GM19463 (cell line): ENCODE data around the gene CERS5.

Source experiments
- ATAC-seq: cut with Tn5 transposase; IDR thresholded peaks from one replicate; pipeline ENCODE4 v1.9.1; 2021; ENCODE audit warnings: mild to moderate bottlenecking, moderate library complexity; ENCODE audit not compliant: unreplicated experiment

CERS5 gene

DNA sequence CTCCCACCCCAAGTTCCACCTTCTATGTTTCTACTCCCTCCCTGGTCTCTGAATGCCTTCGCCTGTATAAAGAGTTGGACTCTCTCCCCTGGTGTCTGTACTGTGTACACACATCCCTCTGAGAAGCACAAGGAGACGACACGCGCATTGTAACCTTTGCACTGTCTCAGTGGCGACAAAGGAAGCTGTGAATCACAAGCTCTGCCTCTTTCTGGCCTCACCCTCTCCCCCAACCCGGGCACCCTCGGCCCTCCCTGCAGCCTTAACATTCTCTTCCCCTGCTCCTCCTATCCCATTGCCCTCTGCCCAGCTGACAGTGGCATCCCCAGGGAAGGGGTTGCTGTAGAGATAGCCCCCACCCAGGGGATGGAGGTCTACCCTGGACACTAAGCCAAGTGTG, 84.5 kb downstream of the CERS5 start:
- ATAC-seq = no peak

DNA sequence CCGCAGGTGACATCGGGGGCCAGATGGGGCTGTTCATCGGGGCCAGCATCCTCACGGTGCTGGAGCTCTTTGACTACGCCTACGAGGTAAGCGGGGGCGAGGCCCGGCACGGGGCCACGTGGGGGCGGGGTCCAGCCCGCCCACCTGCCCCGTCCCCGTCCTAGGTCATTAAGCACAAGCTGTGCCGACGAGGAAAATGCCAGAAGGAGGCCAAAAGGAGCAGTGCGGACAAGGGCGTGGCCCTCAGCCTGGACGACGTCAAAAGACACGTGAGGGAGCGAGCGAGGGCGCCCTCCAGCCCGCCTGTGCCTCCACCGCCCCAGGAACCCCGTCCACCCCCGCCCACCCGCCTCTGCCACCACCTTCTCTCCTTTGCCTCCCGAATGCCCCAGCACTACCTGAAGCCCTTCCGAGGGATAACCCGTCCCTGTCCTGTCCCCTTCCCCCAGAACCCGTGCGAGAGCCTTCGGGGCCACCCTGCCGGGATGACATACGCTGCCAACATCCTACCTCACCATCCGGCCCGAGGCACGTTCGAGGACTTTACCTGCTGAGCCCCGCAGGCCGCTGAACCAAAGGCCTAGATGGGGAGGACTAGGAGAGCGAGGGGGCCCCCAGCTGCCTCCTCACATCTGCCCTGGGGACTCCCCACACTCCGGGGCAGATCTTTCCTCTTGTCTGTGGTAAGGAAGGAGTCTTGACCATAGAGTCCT, 85.9 kb downstream of the CERS5 start:
- no peak for ATAC-seq

DNA sequence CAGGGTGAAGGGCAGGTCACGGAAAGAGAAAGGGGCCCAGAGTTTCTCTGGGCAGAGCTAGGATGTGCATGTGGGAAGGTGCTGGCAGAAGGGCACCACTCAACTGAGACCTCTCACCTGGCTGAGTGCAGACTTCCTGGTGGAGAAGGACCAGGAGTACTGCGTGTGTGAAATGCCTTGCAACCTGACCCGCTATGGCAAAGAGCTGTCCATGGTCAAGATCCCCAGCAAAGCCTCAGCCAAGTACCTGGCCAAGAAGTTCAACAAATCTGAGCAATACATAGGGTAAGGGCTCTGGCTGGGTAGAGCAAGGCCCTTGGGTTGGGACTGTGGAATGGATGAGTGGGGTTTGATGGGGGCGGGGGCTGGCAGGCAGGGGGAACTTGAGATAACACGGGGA, 87.4 kb downstream of the CERS5 start:
- no peak for ATAC-seq
